Common myeloid progenitor, CD34-positive (primary cell): ENCODE measurements around the gene SERPINB12.

Experiments used
- CTCF ChIA-PET: fragments of 350-600 bp; sonication (Branson Sonifier 250); formaldehyde crosslinking; loops from one replicate; lab custom pipeline; 2021; ENCODE audit warnings: antibody characterized with exemption; lab: Charles Lee
- POLR2A ChIA-PET: fragments of 350-600 bp; sonication (Branson Sonifier 250); formaldehyde crosslinking; loops from one replicate; lab custom pipeline; 2021; ENCODE audit warnings: antibody characterized with exemption; lab: Charles Lee
- DNase-seq, 3 donors: peaks; one replicate each; pipeline versions ENCODE4 v3.0.0 to v3.0.0-alpha.2; 2013
- H3K27ac ChIP-seq, 2 experiments: 1 replicate in 1 of 2; 2 replicates in 1 of 2; pipeline ENCODE4 v1.7.0; 2013; ENCODE audit warnings: inconsistent platforms in 2 of 2, low read length in 2 of 2, mild to moderate bottlenecking in 2 of 2, low read depth in 1 of 2, moderate library complexity in 1 of 2; ENCODE audit not compliant: severe bottlenecking in 2 of 2, insufficient read depth in 1 of 2, poor library complexity in 1 of 2
- H3K27me3 ChIP-seq, 5 experiments: replicated peaks in 2 of 5; 1 replicate in 3 of 5; 2 replicates in 2 of 5; pipeline versions ENCODE4 v1.6.1 to v1.7.0; 2013; ENCODE audit warnings: low read length in 4 of 5, mild to moderate bottlenecking in 2 of 5, moderate library complexity in 2 of 5, inconsistent platforms in 1 of 5; ENCODE audit not compliant: insufficient read depth in 5 of 5, control insufficient read depth in 4 of 5
- H3K36me3 ChIP-seq, 4 experiments: 1 replicate in 2 of 4; 2 replicates in 2 of 4; pipeline versions ENCODE4 v1.6.1 to v1.7.0; 2013; ENCODE audit warnings: low read length in 3 of 4, control low read depth in 1 of 4, mild to moderate bottlenecking in 1 of 4; ENCODE audit not compliant: control insufficient read depth in 4 of 4, insufficient read depth in 4 of 4
- H3K4me1 ChIP-seq, 4 experiments: 1 replicate in 3 of 4; 2 replicates in 1 of 4; pipeline versions ENCODE4 v1.6.1 to v1.7.1; 2013; ENCODE audit warnings: low read length in 3 of 4, mild to moderate bottlenecking in 3 of 4, control low read depth in 1 of 4, inconsistent platforms in 1 of 4, moderate library complexity in 1 of 4; ENCODE audit not compliant: control insufficient read depth in 4 of 4, insufficient read depth in 4 of 4; ENCODE audit errors: control extremely low read depth in 1 of 4
- H3K4me3 ChIP-seq, 7 experiments: 1 replicate in 4 of 7; 2 replicates in 3 of 7; pipeline versions ENCODE4 v1.5.1 to v1.7.0; 2013; ENCODE audit warnings: mild to moderate bottlenecking in 7 of 7, low read length in 6 of 7, moderate library complexity in 6 of 7, inconsistent platforms in 2 of 7, low read depth in 2 of 7, control low read depth in 1 of 7; ENCODE audit not compliant: insufficient read depth in 4 of 7, control insufficient read depth in 1 of 7; ENCODE audit errors: extremely low read depth in 1 of 7
- H3K9me3 ChIP-seq, 5 experiments: 1 replicate in 4 of 5; 2 replicates in 1 of 5; pipeline versions ENCODE4 v1.6.1 to v1.7.1; 2013; ENCODE audit warnings: low read length in 4 of 5, mild to moderate bottlenecking in 2 of 5, inconsistent platforms in 1 of 5, low read depth in 1 of 5, moderate library complexity in 1 of 5; ENCODE audit not compliant: control insufficient read depth in 4 of 5, insufficient read depth in 2 of 5; ENCODE audit errors: control extremely low read depth in 1 of 5
- WGBS: methylation state at CpG from one replicate; pipeline ENCODE4 v1.1.5; 2013; ENCODE audit not compliant: insufficient coverage; 5-methylcytosine and 5-hydroxymethylcytosine counted together

Gene SERPINB12

DNA sequence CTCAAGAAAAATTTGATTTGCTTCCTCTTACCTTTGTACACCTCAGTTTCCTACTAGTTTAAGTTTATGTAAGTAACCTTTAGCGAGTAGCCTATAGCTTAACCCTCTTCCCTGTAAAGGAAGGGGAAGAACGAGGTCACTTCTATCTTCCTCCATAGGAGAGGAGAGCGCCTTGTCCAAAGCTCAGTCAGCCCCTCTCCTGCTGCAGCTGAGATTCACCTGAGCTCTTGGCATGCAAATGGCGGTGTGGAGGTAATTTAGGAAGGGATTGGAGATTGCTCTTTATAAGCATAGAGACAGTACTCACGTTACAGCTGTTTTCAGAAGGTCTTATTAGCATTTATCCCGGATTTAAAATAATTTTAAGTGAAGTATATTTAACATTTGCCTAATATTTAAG lies 27.8 kb upstream of the SERPINB12 start:
- H3K9me3 ChIP-seq: no peaks in the 10 kb centered on the region
- H3K27me3 ChIP-seq: no peaks in the 10 kb centered on the region
- no peak overlapping the region for H3K4me3 ChIP-seq
- no peak overlapping the region for H3K27ac ChIP-seq
- H3K36me3 ChIP-seq: no peaks in the 10 kb centered on the region
- ChIA-PET CTCF (interaction anchor here (0.7 to 13.3 kb wide), 5 partner anchors 8 to 331 kb away, joined by 3 to 169 read pairs (median 10); no protein-coding TSS in a partner anchor), POLR2A (no interaction called here)
- H3K4me1 ChIP-seq: no peaks in the 10 kb centered on the region
- 100% methylated on average over 1 of the region's 6 CpGs for WGBS
- DNase-seq: no peak

DNA sequence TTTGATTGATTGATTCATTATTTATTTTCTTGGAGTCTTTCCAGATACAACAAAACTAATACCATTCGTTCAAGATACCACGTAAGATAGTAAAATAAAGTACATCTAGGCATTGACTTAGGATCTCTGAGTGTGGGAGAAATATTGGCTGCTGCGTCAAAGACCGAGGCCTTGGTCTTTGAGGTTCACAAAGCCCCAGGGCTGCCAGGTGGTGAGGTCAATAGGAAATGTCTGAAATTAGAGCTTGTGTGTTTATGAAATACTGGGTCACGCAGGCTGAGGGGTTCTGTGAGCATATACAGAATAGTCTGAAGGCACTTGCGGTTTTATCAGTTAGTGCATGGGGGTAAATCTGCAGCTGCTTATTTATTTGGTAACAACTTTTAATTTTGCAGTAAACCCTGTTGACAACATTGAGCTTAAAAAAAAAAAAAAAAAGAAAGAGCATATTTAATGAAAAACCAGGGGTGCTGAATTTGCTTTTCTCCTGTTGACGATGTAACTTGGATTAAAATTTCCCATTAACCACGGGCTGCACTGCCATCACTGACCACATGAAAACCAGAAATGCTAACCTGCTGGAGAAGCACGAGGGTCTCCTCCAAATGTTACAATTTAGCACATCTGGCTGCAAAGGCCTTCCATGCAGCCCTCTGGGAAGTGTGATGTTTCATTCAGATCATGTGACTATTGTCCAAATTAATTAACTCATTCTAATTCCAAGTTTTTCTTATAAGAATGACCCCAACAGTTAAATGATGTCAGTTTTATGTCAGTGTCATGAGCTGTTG lies 27.1 kb upstream of the SERPINB12 start:
- ChIA-PET POLR2A (no interaction called here), CTCF (interaction anchor here (0.7 to 13.3 kb wide), 9 partner anchors 9 to 422 kb away, joined by 3 to 169 read pairs (median 4); no protein-coding TSS in a partner anchor)
- Histone ChIP-seq H3K9me3 (no peaks in the 10 kb centered on the region), H3K4me3 (no peak overlapping the region), H3K27me3 (no peaks in the 10 kb centered on the region), H3K4me1 (no peaks in the 10 kb centered on the region), H3K36me3 (no peaks in the 10 kb centered on the region), H3K27ac (no peak overlapping the region)
- 95% methylated on average over 5 of the region's 9 CpGs for WGBS
- DNase-seq: no peak

DNA sequence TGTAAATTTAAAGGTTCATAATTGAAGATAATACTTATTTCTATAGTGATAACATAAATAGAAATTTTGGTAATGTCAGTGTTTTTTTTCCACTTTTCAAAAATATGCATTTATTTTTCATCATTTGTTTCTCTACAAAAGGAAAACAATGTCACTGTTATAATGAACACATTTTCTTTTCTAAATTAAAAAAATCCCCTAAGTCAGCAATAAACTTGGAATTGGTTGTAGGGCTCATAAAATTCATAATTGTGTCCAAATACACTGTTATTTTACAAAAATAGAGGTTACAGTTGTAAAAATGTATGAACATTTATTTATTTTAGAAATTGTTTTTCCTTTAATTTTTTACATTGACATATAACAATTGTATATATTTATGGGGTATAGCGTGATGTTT lies 26.4 kb upstream of the SERPINB12 start:
- H3K36me3 ChIP-seq: no peaks in the 10 kb centered on the region
- no peaks in the 10 kb centered on the region for H3K27me3 ChIP-seq
- CTCF ChIA-PET: interaction anchor here (0.7 to 13.3 kb wide), 10 partner anchors 9 to 421 kb away, joined by 3 to 169 read pairs (median 4); no protein-coding TSS in a partner anchor
- no peaks in the 10 kb centered on the region for H3K4me1 ChIP-seq
- H3K27ac ChIP-seq: no peak overlapping the region
- DNase-seq: no peak
- H3K4me3 ChIP-seq: no peak overlapping the region
- WGBS: no CpG with 5 or more reads among the region's 1 CpG
- POLR2A ChIA-PET: no interaction called here
- no peaks in the 10 kb centered on the region for H3K9me3 ChIP-seq

DNA sequence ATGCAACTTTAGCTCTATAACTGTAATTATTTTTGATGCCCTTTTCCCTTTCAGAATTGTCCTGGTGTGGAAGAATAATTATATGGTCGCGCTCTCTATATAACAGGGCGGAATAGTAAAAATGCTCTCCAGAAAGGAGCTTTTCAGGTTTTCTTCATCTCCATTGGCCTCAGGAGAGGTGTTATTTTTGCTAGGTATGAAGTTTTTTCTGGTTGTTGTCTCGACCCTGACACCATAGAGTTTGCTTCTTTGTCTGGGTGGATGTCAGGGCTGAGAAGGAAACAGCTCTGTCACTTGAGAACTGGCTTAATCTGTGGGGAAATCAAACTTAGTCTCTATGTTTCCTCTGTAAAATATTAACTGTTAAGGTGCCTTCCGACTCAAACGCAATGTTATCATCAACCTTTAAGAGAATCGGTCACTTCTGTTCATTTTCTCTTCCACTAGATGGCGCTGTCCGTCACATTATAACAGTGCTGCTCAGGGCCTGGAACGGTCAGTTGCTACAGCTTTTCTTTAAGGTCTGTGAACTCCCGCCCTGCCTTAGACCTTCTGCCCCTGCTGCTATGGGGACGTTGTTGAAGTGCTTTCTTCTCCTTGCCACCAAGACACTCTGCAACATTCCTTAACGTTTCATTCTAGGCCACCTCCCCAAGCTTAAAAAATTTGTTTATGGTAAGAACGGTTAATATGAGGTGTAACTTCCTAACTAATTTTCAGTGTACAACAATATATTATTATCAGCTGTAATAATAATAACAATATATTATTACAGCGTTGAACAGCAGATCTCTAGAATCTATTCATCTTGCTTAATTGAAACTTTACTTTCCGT lies 23.8 kb upstream of the SERPINB12 start:
- CTCF ChIA-PET: interaction anchor here (0.7 to 13.3 kb wide), 26 partner anchors 10 to 416 kb away, joined by 3 to 169 read pairs (median 4); partner anchors contain the start of gene SERPINB12
- H3K27me3 ChIP-seq: no peaks in the 10 kb centered on the region
- peak overlapping the region in 1 of 7 experiments; percentile 41 for H3K4me3 ChIP-seq
- no peaks in the 10 kb centered on the region for H3K4me1 ChIP-seq
- peak; percentile 75 to 85 (median 83) for DNase-seq
- H3K27ac ChIP-seq: no peak overlapping the region
- no peaks in the 10 kb centered on the region for H3K9me3 ChIP-seq
- 18% methylated on average over 8 of the region's 16 CpGs for WGBS
- POLR2A ChIA-PET: interaction anchor here (0.7 kb wide), 1 partner anchor 474 kb away, joined by 3 read pairs; no protein-coding TSS in a partner anchor
- no peaks in the 10 kb centered on the region for H3K36me3 ChIP-seq

DNA sequence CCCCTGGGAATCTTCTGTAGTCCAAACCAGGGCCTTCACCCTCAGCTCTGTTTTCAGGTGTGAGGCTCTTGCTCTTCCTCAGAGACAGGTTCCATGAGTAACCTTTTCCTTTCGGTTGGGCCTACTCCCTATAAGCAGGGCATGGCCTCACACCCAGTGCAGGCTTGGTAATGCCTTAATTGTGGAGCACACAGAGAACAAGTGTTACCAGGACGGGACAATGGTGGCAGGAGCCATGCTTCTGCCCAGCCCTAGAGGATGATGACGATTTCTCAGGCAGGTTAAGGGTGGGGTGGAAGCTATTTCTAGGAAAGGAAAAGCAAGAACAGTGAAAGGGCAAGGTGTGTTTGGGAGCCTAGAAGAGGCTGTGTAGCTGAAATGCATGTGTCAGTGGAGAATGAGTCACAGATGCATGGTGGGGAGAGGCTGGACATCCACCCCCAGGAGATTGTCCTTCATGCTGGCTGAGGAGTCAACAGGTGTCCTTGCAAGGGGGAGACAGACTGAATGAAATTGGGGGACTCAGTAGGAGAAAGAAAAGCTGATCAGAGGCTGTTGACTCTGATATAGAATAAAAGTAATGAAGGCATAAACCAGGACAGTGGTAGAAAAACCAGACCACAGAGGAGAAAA lies 22.0 kb upstream of the SERPINB12 start:
- Histone ChIP-seq H3K27me3 (no peaks in the 10 kb centered on the region), H3K4me3 (no peak overlapping the region), H3K9me3 (no peaks in the 10 kb centered on the region), H3K36me3 (no peaks in the 10 kb centered on the region), H3K4me1 (no peaks in the 10 kb centered on the region), H3K27ac (no peak overlapping the region)
- POLR2A ChIA-PET: no interaction called here
- DNase-seq: no peak
- CTCF ChIA-PET: interaction anchor here (0.8 to 13.3 kb wide), 9 partner anchors 9 to 444 kb away, joined by 3 to 169 read pairs (median 8); partner anchors contain the start of gene SERPINB12
- WGBS: 90% methylated on average over 2 of the region's 3 CpGs

DNA sequence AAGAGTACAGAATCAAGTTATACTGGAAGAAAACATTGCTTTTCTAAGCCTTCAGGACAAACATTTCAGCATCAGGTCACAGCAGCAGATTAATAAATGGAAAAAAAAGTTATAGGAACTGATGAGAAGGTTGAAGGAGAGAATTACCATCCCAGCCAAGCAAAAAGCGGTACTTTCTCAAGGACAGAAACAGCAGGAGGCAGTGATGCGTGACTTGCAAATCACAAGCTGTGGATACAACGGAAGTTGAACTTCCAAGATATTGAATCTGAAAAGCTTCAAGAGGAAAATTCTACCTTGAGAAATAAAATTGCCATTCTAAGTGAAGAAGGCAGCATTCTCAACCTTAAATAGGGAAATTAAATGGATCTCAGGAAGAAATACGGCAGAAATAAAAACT lies 18.5 kb upstream of the SERPINB12 start:
- Histone ChIP-seq H3K4me3 (no peak overlapping the region), H3K9me3 (no peaks in the 10 kb centered on the region), H3K27ac (no peak overlapping the region), H3K4me1 (no peaks in the 10 kb centered on the region), H3K36me3 (no peaks in the 10 kb centered on the region), H3K27me3 (no peaks in the 10 kb centered on the region)
- ChIA-PET CTCF (no interaction called here), POLR2A (no interaction called here)
- no peak for DNase-seq
- WGBS: 50% methylated on average over 2 of the region's 4 CpGs
